C4-2B (cell line): ENCODE results near the gene VAT1.

Experiments
- H3K27ac ChIP-seq: fragments of 450-650 bp; 2 replicates; pipeline ENCODE4 v1.5.1; 2017
- CTCF ChIP-seq: fragments of 450-650 bp; conservative IDR thresholded peaks from 2 replicates; pipeline ENCODE4 v1.5.1; 2017; ENCODE audit warnings: mild to moderate bottlenecking
- ZFX ChIP-seq: fragments of 450-650 bp; IDR thresholded peaks from 2 replicates; pipeline ENCODE4 v1.6.1; 2017

VAT1 gene

GRCh38 chr17:42971589-42971988 lies 50.6 kb downstream of the VAT1 start:
- TF ChIP-seq CTCF (no peak), ZFX (no peak)

GRCh38 chr17:42969001-42969581 lies 53.1 kb downstream of the VAT1 start:
- TF ChIP-seq ZFX: no peak
- no peak for TF ChIP-seq CTCF
- H3K27ac ChIP-seq: no peak overlapping the region

More at GRCh38 chr17:42971589-42971988, 50.6 kb downstream of the VAT1 start:
- H3K27ac ChIP-seq: no peak overlapping the region

GRCh38 chr17:42967925-42968324 lies 54.3 kb downstream of the VAT1 start:
- no peak overlapping the region for H3K27ac ChIP-seq

More at GRCh38 chr17:42967925-42968324, 54.3 kb downstream of the VAT1 start:
- TF ChIP-seq ZFX: no peak
- no peak for TF ChIP-seq CTCF
